GM18909 (cell line): Measurements from ENCODE around the gene SYCE1L.
"Not testable (repeated sequence)": the region's sequence is repeated elsewhere in the genome, so short reads cannot be mapped to it uniquely, and the experiment has no call there.

Source experiments
- ATAC-seq: cut with Tn5 transposase; IDR thresholded peaks from one replicate; pipeline ENCODE4 v1.9.1; 2021; ENCODE audit warnings: mild to moderate bottlenecking; ENCODE audit not compliant: unreplicated experiment, poor library complexity

SYCE1L gene, protein sequence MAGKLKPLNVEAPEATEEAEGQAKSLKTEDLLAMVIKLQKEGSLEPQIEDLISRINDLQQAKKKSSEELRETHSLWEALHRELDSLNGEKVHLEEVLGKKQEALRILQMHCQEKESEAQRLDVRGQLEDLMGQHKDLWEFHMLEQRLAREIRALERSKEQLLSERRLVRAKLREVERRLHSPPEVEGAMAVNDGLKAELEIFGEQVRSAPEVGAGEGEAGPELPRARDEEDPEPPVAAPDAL

DNA sequence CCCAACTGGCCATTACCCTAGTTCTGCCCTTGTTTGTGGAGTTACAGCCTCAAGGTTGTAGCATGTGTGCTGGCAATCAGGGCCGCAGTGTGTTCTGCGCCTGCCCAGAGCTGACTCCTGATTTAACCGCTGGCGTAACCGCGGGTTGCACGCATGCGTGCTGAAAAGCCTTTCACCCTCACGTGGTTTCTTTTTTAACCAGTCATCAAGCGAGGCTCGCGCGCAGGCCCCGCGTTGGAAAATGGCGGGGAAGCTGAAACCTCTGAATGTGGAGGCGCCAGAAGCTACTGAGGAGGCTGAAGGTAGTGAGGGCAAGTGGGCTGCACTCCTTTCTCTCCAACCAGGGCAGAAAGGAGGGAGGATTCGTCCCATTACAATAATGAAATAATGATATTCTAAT lies at the start of gene SYCE1L:
TSS of gene SYCE1L (plus strand) at position 198 of the 400 bp plus-strand sequence. CDS start at position 242, 44 bp downstream.
- no peak for ATAC-seq

- ATAC-seq = no peak
Measured at GRCh38 chr16:77157346-77158058, 41.7 kb upstream of the SYCE1L start.

DNA sequence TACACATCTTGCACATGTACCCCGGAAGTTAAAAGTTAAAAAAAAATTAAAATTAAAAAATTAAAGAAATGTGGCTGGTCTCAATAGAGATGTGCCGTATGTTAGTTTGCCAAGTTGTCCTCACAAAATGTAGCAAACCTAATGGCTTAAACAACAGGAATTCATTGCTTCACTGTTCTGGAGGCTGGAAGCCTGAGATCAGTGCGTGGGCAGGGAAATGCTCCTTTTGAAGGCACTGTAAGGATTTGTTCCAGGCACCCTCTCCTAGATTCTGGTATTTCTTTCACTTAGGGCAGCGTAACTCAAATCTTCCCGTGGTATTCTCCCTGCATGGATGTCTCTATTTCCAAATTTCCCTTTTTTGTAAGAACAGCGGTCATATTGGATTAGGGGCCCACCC lies 40.9 kb upstream of the SYCE1L start:
- ATAC-seq = no peak

DNA sequence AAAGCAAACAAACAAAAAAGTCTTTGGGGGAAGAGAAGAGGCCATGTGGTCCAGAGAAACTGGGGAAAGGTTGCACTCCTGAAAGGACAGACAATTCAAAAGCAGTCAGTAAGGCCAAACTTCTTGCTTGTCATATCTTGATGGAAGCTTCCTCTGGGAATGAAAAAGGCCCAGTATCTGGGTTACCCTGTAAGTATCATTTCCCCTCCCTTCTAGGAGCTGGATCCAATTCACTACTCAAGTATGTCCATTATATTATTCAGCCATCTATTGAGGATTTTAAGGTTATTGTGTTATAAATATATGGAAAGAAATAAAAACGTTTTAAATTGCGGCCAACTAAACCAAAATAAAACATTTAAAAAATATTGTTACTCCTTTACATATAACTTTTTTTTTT lies 34.2 kb upstream of the SYCE1L start:
- ATAC-seq = no peak

DNA sequence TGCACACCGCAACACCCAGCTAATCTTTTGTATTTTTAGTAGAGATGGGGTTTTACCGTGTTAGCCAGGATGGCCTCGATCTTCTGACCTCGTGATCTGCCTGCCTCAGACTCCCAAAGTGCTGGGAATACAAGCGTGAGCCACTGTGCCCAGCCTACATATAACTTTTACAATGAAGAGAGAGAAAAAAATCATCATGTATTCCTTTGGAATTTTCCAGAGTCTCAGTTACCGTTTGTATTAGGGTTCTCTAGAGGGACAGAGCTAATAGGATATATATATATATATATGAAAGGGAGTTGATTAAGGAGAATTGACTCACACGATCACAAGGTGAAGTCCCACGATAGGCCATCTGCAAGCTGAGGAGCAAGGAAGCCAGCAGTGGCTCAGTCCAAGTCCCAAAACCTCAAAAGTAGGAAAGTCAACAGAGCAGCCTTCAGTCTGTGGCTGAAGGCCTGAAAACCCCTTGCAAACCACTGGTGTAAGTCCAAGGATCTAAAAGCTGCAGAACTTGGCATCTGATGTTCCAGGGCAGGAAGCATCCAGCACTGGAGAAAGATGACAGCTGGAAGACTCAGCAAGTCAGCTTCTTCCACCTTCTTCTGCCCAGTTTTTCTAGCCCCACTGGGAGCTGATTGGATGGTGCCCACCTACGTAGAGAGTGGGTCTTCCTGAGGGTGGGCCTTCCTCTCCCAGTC lies 33.5 kb upstream of the SYCE1L start:
- not testable (repeated sequence) for ATAC-seq

DNA sequence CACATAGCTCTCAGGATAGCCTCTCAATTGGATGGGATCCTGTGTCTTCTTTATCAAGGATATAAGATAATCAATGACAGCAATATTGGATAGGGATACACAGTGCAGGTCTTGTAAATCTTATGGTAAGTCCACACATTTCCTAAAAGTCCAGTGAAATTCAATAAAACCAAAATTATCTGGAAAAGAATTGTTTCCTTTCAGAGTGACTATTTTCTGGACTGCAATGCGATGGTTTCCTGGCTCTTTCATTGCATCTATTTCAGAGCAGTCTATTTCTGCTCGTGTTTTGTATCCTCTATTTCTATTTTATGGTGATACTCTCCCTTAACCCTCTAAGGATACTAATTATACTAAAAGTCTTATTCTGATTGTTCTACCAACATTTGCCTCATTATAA lies 32.5 kb upstream of the SYCE1L start:
- no peak for ATAC-seq

- no peak for ATAC-seq
Measured at GRCh38 chr16:77168901-77169300, 30.3 kb upstream of the SYCE1L start.

GRCh38 chr16:77169650-77170236 lies 29.5 kb upstream of the SYCE1L start:
- ATAC-seq = peak; percentile 75

DNA sequence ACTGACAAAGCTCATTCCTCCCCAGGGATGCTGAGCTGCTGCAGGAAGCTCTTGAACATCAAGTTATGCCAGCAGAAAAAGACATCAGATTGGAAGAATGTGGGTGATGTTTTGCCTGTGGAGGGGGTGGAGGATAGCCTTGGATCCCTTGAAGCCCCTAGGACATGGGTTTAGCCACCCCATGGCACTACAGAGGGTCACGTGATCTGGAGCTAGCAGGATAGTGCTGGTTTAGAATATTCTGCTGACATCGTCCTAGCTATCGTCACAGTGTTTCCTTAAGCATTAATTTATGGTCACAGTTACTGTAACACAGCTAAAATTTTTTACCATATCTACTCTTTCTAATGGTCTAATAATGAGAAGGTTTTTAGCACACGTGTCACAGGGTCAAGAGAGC lies 28.4 kb upstream of the SYCE1L start:
- no peak for ATAC-seq

- peak; percentile 87 for ATAC-seq
Measured at GRCh38 chr16:77171745-77172635, 27.2 kb upstream of the SYCE1L start.

DNA sequence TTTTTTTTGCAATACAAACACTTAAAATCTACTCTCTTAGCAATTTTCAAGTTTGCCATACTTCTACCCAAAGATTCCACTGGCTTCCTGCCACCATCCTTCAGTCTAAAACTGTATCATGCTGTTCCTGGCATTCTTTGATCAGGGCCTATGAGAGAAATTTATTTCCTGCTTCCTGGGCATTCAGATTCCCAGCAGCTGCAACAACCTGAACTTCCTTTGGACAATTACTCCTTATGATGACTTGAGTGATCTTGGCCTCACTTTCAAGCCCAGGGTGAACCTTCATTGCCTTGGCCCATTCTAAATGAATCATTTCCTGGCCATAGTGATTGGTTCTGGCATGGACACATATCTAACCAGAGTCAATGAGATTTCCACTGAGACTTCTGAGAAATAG lies 26.3 kb upstream of the SYCE1L start:
- no peak for ATAC-seq

- no peak for ATAC-seq
Measured at GRCh38 chr16:77183137-77183536, 16.1 kb upstream of the SYCE1L start.

DNA sequence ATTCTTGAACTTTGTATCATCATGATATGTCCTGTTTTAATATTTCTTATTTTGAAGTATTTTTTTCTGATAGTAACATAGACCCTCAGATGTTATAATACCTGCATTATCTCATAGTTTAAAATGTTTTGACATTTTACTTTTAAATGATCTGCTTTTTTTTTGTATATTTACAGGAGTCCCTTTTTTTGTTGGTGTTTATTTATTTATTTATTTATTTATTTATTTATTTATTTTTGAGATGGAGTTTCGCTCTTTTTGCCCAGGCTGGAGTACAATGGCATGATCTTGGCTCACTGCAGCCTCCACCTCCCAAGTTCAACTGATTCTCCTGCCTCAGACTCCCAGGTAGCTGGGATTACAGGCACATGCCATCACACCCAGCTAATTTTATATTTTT lies 12.9 kb upstream of the SYCE1L start:
- not testable (repeated sequence) for ATAC-seq

- ATAC-seq = no peak
Measured at GRCh38 chr16:77190190-77190477, 9.1 kb upstream of the SYCE1L start.

DNA sequence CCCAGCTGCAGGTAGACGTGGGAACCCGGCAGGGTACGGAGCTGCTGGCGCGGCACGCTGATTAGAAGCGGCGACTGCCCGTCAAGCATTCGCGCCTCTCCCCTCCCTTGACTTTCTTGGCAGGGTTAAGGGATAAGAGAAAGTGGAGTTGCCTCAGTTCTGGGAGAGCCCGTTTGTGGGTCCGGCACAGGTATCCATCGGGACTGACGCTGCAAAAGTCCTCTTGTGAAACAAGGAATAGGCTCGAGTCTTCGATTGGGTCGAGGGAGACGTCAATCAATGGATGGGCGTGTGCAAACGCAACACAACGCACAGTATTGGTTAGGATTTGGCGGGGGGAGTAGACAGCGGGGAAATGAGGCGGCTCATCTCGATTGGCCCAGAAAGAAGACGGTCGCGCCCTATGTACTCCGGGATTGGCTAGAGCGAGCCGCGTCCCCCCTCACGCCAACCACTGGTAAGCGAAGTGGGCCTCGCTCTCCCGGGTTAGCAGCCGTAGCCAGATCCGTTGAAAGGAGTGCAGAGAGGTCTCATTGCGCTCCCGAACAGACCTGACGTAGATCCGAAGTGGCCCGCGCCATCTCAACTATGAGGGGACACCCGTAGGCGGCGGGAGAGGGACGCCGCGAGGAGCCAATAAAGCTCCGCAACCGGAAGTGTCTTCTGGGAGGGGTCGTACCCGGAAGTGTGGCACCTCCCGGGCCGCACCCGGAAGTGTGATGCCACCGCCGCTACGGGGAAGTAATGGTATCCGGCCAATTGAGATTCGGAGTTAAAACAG lies 8.5 kb upstream of the SYCE1L start, which contains the start of gene MON1B:
TSS of gene MON1B (plus strand) at position 713 of the 781 bp plus-strand sequence. CDS start 296 bp downstream, outside the sequence.
- peak; percentile 96 for ATAC-seq

GRCh38 chr16:77191259-77191969 lies 7.8 kb upstream of the SYCE1L start:
- peak; percentile 0 for ATAC-seq

- ATAC-seq = no peak
Measured at GRCh38 chr16:77193377-77193776, 5.8 kb upstream of the SYCE1L start.

GRCh38 chr16:77194295-77195231 lies 4.6 kb upstream of the SYCE1L start:
- no peak for ATAC-seq
